ENCODE data around the gene ZNF282. TPM values are rescaled to one million over a fixed set of nuclear protein-coding genes. Genes with fewer than 3 reads are reported as not detected.

Gene ZNF282
- total RNA-seq, 3 donors from 2014 or later (not counting 1 experiment from before 2014, with no cell fraction given): 22.2 to 29.9 (median 26.0) TPM

GRCh38 chr7:149257146-149257545 is 61.8 kb downstream of the ZNF282 start:
- Mint-ChIP-seq H3K4me1 (peaks cover 11 to 15% of the 10 kb centered on the region in 2 donors), H3K36me3 (no peaks in the 10 kb centered on the region), H3K27ac (no peak overlapping the region), H3K9me3 (no peaks in the 10 kb centered on the region), H3K27me3 (ENCODE audit: low read depth in 2 of 2) (no peaks in the 10 kb centered on the region), H3K4me3 (no peak overlapping the region)
- Histone ChIP-seq H3K36me3 (ENCODE audit: control insufficient read depth, insufficient read depth, low read length) (peaks cover 34% of the 10 kb centered on the region), H3K4me3 (ENCODE audit: low read length) (no peak overlapping the region), H3K9me3 (ENCODE audit: control insufficient read depth, insufficient read depth, low read length) (no peaks in the 10 kb centered on the region), H3K27me3 (ENCODE audit: control insufficient read depth, insufficient read depth, low read length) (no peaks in the 10 kb centered on the region), H3K27ac (ENCODE audit: low read length) (no peak overlapping the region), H3K4me1 (ENCODE audit: control insufficient read depth, insufficient read depth, low read length) (peaks cover 6% of the 10 kb centered on the region)
- ATAC-seq (no peak), DNase-seq (no peak)
- no peak for TF ChIP-seq CTCF (IDR thresholded peaks at IDR 0.05)
- 96% methylated on average over 2 of the region's 2 CpGs for whole genome bisulfite sequencing (ENCODE audit: insufficient coverage)
- intact Hi-C loops (cut with micrococcal nuclease): no loop called here

- Histone ChIP-seq H3K36me3 (ENCODE audit: control insufficient read depth, insufficient read depth, low read length) (peaks cover 6% of the 10 kb centered on the region), H3K4me3 (ENCODE audit: low read length) (peak overlapping the region; percentile 57), H3K4me1 (ENCODE audit: control insufficient read depth, insufficient read depth, low read length) (peaks cover 16% of the 10 kb centered on the region), H3K27me3 (ENCODE audit: control insufficient read depth, insufficient read depth, low read length) (no peaks in the 10 kb centered on the region), H3K9me3 (ENCODE audit: control insufficient read depth, insufficient read depth, low read length) (no peaks in the 10 kb centered on the region), H3K27ac (ENCODE audit: low read length) (peak overlapping the region; percentile 81)
- no peaks in the 10 kb centered on the region for H3K36me3 Mint-ChIP-seq
- no peaks in the 10 kb centered on the region for H3K9me3 Mint-ChIP-seq
- peak overlapping the region; percentile 86 to 88 for H3K27ac Mint-ChIP-seq
- peaks cover 21 to 33% of the 10 kb centered on the region in 2 donors for H3K4me1 Mint-ChIP-seq
- TF ChIP-seq CTCF (IDR thresholded peaks at IDR 0.05): no peak
- DNase-seq (peak in 1 of 2 donors; percentile 46), ATAC-seq (peak in 1 of 3 donors; percentile 0)
- intact Hi-C loops (cut with micrococcal nuclease): no loop called here
- H3K4me3 Mint-ChIP-seq: peak overlapping the region; percentile 91
- no peaks in the 10 kb centered on the region for H3K27me3 Mint-ChIP-seq (ENCODE audit: low read depth in 2 of 2)
- 3% methylated on average over 16 of the region's 16 CpGs for WGBS (ENCODE audit: insufficient coverage)
Measured at GRCh38 chr7:149261316-149261828, 66.0 kb downstream of the ZNF282 start.

- DNase-seq: peak; percentile 82 to 96
- Mint-ChIP-seq H3K36me3 (no peaks in the 10 kb centered on the region), H3K9me3 (no peaks in the 10 kb centered on the region), H3K4me3 (peak within 1 kb of the TSS; percentile 91), H3K27ac (peak within 1 kb of the TSS; percentile 86 to 88), H3K27me3 (ENCODE audit: low read depth in 2 of 2) (no peaks in the 10 kb centered on the region), H3K4me1 (peaks cover 21 to 33% of the 10 kb centered on the region in 2 donors)
- no peaks in the 10 kb centered on the region for H3K9me3 ChIP-seq (ENCODE audit: control insufficient read depth, insufficient read depth, low read length)
- peak within 1 kb of the TSS; percentile 57 for H3K4me3 ChIP-seq (ENCODE audit: low read length)
- TF ChIP-seq CTCF (IDR thresholded peaks at IDR 0.05): peak; percentile 80
- H3K4me1 ChIP-seq (ENCODE audit: control insufficient read depth, insufficient read depth, low read length): peaks cover 16% of the 10 kb centered on the region
- peaks cover 12% of the 10 kb centered on the region for H3K36me3 ChIP-seq (ENCODE audit: control insufficient read depth, insufficient read depth, low read length)
- H3K27ac ChIP-seq (ENCODE audit: low read length): peak within 1 kb of the TSS; percentile 81
- no peaks in the 10 kb centered on the region for H3K27me3 ChIP-seq (ENCODE audit: control insufficient read depth, insufficient read depth, low read length)
- peak; percentile 86 to 95 (median 90) for ATAC-seq
- under 1% methylated on average over 115 of the region's 115 CpGs for WGBS (ENCODE audit: insufficient coverage)
- intact Hi-C loops (cut with micrococcal nuclease): loop anchor here (2.0 kb wide), 2 partner anchors 23 to 363 kb away; no protein-coding TSS in a partner anchor
Measured at GRCh38 chr7:149261829-149262617, 66.7 kb downstream of the ZNF282 start, which contains the start of gene ZNF783. TSS of gene ZNF783 (plus strand) at chr7:149262196. CDS start at chr7:149262334, 138 bp downstream.
